Pons (tissue), 1 donor: ENCODE data around the gene TMEM38A.

Source experiments
- DNase-seq: peaks from one replicate; pipeline ENCODE4 v3.0.0-alpha.2; 2016; ENCODE audit warnings: low spot score

Gene TMEM38A, protein sequence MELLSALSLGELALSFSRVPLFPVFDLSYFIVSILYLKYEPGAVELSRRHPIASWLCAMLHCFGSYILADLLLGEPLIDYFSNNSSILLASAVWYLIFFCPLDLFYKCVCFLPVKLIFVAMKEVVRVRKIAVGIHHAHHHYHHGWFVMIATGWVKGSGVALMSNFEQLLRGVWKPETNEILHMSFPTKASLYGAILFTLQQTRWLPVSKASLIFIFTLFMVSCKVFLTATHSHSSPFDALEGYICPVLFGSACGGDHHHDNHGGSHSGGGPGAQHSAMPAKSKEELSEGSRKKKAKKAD

DNA sequence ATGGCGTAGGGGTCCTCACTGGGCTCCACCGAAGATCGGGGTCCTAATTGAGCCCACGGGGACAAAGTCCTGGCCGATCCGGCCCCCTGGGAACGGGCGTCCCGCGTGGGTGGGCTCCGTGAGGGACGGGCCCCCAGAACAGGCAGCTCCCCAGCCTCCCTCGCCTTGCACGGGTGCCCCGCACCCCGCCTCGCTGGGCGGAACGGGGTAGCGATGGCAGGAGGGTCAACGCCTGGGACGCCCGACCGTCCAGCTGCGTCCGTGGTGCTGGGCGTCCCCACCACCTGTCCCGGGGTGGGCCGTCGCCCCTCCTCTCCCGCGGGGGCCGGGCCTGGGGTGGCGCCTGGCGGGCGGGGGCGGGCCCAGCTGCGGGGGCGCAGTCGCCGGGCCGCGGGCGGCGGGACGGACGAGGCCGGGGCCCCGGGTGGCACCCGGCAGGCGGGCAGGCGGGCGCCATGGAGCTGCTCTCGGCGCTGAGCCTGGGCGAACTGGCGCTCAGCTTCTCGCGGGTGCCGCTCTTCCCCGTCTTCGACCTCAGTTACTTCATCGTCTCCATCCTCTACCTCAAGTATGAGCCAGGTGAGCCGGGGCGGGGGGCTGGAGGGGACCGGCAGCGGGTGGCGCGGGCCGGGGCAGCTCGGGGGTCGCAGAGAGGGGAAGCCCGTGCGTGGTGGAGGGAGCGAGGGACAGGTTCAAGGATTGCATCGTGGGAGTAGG is at the start of gene TMEM38A:
Gene TMEM38A (plus strand): TSS at position 377 of the 717 bp plus-strand sequence. CDS start 79 bp downstream, at position 456.
- no peak for DNase-seq

DNA sequence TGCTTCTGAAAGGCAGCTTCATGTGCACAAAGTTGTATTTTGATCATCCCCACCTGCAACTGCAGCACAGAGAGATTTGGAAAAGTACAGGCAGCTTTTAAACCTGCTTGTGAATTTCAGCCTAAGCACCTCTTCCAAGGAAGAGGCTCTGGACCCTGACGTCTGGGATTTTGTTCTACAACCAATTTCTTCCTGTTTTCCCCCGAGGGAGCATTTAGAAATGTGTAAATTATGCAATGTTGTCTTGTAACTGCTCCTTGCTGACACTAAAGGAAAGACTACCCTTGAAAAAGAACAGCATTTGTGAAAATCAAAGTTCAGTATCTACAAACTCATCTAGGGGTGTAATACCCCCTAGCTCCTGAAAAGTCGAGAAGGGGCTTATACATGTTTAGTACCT is 48.3 kb upstream of the TMEM38A start:
- no peak for DNase-seq

DNA sequence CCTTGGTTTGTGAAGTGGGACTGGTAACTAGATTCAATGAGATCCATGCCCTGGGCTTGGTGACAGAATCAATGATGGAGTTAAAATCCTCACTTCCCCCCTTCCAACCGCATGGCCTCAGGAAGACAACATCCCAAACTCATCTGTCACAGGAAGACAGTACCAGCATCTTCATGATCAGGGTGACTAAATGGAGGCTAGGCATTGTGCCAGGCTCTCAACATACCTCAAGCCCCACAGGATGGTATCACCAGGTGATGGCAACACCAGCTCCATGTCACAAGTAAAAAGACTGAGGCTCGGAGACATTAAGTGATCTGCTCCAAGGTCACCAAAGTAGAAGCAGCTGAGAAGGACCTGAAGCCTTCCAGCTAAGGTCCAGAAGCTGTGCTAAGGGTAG is 47.1 kb upstream of the TMEM38A start:
- no peak for DNase-seq

DNA sequence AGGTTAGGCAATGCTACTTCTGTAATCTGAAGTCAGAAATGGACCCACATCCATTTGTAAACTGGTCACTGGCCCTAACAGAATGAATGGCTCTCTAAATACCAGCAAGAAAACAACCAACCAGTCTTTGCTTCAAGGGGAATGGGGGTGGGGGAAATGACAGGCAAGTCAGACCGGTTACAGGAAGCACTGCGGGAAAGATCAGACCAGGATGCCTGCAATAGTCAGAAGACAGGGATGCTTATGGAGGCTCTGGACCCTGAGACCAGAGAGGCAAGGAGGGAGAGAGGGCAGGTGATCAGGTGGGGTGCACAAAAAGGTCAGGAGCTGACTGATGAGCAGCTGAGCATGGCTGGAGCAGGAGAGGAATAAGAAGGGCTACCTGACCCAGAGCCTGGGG is 46.0 kb upstream of the TMEM38A start:
- DNase-seq, result peak; percentile 22

DNA sequence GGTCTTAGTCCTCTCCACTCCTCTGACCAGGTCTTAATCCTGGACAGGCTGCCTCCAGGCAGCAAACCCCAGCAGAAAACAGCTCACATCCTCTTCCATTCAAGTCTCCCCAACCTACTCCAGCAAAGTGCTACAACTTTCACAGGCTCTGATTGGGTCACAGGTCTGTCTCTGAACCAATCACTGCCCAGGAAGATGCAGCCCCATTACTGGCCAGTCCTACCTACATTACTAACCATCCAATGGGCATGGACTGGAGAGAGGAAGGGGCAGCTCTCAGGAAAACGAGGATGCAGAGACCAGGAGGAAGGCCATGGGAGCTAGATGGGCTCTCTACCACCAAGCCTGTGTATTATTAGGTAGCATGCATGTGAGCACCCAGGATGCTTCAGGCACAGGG is 45.1 kb upstream of the TMEM38A start:
- DNase-seq, result no peak

DNA sequence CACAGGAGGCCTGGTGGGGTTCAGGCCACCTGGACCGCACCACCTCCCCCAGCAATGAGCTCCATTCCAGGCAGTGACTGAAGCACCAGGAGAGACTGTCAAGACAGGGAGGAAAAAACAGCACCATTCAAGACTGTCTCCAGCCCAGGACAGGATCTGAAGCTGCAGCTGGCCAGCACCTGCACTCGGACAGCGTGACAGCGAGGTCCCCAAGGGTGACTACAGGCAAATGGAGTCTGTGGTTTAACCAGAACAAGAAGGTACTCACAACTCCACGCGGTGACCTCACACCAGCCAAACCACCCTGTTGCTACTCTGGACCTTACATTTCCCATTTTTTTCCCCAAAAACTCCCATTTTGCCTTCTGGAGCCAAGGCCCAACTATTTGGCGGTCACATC is 42.7 kb upstream of the TMEM38A start:
- no peak for DNase-seq

DNA sequence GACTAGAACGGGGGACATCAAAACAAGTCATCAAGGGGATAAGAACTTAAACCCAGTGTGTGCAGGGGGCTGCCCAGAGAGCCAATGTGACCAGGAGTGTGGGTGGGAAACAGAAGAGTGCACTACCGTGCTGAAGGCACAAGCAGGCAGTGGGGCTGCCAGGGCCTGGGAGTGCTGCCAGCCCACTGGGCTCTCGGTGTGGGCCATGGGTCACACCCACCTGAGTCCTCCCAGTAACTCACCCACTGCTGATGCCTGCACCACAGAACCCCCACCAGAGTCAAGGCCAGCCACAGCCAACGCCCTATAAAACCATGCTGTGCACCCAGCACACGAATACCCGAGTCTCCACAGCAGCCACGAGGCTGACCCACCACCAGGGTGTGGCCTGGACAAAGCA is 41.5 kb upstream of the TMEM38A start:
- no peak for DNase-seq

DNA sequence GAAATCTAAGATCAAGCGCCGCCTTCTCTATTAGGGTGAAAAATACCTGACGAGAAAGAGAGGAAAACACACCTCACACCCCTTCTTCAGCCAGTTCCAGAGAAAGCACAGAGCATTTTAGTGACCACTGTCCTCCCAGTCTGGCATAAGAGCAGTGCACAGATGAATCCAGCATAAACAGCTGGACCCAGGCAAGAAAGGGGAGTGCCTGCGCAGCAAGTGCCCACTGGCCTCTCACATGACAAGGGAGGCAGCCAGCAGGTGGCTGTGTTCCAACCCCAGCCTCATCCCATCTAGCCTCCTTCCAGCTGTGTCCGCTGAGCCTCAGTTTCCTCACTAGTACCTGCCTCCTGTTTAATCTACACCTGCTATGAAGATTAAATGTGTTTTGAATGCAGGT is 40.9 kb upstream of the TMEM38A start:
- no peak for DNase-seq

DNA sequence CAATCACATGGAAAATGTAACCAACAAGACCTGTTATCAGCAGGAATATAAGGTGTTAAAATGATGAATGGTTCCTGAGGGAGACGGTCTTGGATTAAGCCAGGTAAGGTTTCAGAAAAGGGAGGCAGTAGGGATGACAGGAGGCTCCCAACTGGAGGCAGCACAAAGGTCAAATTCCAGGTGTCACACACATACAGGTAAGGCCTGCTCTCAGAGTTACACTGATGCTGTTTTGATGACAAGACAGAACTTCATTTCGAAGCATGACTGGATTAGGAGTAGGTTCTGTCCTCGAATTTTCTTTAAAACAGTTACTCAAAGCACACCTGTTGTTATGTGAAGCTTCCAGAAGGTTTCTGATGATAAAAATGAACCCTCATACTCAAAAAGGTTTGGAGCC is 40.4 kb upstream of the TMEM38A start:
- DNase-seq, result no peak

DNA sequence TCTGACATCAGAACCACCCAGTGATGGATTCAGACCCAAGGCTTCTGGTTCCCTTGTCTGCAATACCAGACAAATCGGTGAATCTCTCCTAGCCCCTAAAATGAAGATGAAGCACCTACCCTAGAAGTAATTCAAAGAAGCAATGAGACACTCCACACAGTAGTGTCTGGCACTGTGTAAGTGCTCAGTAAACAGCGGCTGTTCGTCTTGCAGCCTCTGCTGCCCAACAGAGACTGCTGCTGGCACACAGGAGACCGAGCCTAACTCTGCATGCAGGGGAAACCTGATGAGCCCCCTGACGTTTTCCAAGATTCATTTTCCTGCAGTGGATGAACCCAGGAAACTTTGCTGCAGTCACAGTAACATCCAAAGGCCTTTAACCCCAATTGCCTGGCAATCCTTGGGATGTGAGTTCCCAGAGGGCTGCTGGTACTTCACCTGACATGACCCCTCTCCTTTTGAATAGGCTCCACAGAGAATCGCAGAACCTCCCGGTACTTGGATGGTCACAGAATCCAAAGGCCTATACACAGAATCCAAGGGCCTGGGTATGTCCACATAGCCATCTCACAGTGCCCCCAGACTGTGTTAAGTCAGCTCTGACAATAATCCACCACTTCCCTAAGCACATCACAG is 39.7 kb upstream of the TMEM38A start:
- DNase-seq, result no peak

DNA sequence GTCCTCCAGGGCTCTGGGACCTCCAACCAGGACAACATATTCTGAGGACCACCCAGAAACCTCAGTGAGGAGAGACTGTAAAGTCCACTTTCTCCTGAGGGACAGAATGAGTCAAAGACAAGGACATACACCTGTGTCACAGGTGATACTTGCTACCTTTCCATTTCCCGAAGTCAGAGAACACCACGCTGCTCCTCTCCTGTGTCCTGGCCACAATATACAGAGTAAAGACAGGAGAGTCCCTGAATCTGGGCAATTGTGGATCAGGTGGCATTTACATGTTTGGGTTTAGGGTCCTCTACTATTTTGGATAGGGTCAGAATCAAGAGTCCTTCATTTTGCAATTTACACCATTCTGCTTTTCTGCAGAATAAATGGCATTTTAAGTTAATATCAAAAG is 37.9 kb upstream of the TMEM38A start:
- DNase-seq, result no peak

DNA sequence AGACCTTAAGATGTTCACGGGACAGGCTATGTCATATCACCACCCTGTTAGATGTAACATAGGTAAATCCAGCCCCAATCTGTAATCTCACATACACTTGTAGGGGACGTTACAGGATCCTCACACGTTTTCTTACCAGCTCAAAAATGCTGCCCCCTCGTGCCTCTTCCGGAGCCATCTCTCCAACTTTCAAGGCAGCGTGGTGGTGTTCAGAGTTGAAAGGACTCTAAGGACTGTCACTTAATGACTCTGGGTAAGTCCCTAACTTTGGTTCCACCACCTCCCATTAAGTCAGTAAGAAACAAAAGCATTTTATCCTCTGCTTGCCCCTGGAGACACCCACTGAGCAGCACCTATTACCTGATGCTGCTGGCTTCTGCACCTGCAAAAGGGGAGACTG is 37.4 kb upstream of the TMEM38A start:
- DNase-seq, result no peak

DNA sequence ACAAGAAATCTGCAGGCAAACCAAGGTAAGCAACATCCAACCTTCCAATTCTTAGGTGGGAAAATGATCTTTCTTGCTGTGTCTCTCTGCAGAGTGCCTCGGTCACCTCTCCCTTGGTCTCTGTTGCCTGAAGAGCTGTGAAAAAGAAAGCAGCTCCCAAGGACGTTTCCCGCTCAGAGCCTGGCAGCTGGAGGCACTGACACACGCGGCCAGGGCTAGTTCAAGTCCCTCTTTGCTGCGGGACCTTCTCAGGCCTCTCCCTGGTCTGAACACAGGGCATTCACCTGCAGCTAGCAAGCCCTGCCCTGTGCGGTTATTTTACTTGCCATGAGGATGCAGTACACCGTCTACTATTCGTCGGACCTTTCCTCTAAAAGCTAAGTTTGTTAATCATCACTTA is 36.7 kb upstream of the TMEM38A start:
- no peak for DNase-seq

DNA sequence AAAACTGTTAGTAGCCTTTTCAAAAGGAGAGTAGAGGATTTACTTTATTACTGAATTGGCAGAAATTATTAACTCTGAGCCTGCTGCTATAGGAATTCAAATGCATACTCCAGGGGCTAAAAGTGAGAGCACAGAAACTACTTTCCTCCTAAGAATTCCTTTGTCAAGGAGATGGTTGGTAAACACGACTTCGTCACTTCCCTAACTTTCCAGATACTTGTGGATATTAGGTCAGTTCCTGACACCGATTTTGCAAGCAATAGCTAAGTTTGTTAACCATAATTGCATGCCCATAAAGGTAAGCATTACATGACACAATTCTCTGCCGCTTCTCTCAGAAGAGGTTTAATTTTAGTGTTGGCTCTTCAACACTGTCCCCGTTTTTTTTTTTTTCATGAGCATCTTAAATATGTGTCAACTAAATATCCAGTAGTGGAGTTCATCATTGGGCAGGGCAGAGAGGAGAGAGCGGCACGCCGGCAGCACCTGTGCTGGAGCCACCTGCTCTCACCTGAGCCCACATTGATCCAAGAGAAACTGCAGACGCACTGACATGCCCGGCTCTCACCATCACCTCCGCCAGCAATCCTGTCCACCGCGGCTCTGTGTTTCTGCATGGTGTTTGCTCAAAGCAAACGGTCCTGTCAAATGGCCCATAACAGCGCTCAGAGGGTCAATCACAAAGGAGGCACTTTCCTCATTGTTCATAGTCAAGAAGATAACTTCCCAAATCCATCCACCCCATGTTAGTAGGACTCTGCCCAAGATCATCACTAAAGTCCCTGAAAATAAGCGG is 35.6 kb upstream of the TMEM38A start:
- no peak for DNase-seq

DNA sequence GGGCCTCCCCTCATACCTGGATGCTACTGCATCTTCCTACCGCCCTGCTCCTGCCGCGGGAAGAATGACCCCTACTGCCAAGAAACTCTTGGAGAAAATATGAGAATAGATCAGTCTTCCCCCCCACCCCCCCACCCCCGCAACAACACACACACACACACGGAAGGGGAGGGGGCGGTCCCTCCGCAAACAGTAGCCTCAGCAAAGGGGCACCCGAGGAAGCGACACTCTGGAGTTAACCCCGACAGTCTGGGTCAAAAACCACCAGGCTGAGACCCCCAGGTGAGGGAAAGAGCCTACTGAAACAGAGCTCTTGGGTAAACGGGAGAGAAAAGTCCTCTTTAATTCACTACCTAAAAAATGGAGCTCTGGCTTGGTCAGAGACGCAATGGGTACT is 34.1 kb upstream of the TMEM38A start:
- no peak for DNase-seq

DNA sequence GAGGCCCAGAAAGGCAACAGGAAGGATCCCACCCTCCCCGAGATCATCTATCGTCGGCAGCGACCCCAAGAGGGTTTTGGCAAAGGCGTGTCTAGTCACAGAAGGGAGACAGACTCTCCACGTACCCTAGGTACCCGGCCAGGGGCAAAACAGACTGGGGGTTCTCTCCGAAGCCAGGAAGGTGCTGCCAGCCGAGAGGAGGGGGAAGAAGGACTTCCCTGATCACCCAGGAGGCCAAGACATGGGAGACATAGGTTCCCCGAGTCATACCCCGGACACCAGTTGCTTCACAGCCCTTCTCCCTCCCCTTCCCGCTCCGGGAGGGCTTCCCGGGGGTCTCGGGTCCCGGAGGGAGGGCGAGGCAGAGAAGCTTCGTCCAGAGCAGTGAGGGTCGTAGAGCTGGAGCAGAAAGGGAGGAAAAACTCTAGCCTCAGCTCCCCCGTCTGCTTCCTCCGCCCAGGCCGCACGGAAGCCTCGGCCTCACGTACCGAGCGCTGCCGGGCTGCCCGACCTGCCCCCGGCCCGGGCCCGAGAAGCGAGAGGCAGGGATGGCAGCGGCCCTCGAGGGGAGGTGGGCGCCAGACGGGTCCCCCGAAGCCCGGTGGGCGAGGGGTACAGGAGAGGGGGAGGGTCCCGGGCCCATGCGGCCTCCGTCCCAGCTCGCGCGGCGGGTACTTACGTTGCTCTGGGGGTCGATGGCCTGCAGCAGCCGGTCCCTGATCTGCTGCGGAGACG is 33.6 kb upstream of the TMEM38A start:
- DNase-seq, result no peak

DNA sequence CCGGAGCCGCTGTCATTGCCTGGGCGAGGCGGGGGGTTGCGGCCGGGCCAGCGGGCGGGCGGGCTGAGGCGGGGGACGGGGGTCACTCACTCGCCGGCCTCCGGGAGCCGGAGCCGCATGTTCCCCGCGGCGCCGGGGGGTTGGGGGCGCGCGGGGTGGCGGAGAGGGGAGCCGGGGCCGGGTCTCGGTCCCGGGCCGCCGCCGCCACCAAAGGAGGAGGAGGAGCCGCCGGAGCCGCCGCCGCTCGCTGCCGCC is 33.1 kb upstream of the TMEM38A start:
- DNase-seq, result no peak

DNA sequence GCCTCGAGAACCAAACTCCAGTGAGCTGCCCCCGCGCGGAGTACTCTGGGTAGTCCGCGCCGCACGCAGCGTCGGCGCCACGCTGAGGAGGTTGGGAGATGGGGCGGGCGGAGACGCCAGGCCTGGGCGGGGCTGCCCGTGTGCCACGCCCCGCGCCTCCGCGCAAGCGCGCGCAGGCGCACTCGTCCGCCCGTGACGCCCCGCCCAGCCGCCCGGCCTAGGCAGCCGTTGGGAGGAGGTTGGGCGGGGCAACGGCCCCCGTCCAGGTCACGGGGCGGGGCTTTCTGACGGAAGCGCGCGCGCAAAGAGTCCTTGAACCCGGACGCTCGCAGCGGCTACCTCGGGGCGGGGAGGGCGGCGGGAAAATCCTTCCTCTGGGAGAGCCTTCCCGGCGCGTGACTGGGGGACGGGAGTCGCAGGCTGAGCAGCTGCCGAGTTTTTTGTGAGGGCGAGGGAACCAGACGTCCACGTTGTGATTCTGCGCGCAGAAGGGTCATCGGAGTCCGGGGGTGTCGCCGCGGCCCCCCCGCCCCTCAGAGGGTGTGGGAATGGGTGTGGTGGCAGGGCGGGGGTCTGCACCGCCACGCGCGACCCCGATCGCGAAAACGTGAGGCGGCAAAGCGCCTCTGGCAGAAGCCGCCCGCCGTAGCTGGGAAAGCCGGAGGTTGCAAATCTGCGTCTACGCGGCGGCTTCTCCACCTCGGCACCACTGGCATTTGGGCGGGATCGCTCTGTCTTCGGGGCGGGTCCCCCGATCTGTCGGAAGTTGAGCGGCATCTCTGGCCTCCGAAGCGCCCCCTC is 32.6 kb upstream of the TMEM38A start, which contains the start of gene MED26:
Gene MED26 (minus strand): TSS at position 22 of the 801 bp plus-strand sequence. CDS start 261 bp downstream, outside the sequence.
- DNase-seq, result peak; percentile 94

DNA sequence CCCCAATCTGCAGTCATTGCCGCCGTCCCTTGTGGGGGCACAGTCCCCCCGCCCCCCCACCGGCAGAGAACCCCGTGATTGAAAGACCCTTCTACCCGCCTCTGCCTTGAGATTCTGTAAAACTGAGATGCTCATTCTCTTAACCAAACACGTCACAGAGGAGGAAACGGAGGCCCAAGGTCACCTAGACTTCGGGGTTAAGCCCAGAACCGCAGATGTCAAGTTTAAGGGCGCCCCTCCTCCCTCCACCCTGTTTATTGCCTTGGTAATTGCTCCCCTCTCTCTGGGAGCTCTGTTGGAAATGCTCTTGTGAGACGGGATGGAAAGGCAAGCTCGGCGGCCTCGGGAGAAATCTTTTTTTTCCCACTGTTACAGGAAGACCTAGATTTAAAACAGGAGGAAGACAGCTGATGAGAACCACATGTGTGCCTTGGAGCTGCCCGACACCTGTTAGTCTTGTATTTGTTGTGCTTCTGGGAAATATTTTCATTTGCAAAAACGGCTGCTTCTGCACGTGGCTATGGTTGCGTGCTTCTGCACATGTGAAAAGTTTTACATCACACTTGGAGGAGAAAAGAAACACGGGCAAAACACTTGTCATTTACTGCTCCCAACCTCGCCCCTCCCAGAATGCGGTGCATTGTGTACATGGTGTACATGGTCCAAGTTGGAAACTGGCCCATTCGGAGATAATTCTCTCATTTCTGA is 31.8 kb upstream of the TMEM38A start:
- DNase-seq, result no peak

DNA sequence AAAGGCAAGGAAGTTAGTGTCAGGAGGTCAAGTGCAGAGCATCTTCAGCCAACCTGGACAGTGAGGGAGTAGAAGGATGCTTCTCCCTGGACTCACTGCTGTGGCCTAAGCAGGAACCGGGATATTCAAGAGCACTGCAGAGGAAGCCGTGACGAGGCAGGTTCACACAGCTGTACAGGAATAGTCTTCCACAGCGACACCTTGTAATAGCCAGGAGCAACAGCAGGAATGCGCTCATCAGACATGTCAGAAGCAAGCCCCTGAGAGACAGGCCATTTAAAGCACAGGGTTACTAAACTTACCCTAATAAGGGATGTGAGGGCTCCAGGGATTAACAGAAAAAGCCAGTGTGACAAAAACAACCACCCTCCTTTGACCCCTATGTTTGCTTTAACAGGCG is 29.5 kb upstream of the TMEM38A start:
- DNase-seq, result no peak
